Gastroesophageal sphincter (tissue), 4 donors: ENCODE results near the gene ELAC2. TPM values are rescaled to one million over a fixed set of nuclear protein-coding genes. Genes with fewer than 3 reads are reported as not detected.
A peak's percentile ranks its signal among the peaks of the same experiment; 100 is the strongest.

Experiments
- ATAC-seq: fragments of 150-250 bp; one replicate; pipeline ENCODE4 v1.9.1; 2016; ENCODE audit warnings: mild to moderate bottlenecking, moderate library complexity
- H3K27ac ChIP-seq, 4 donors: fragments of 200-600 bp; sonication (generic) in 3 of 4; 1 replicate in 3 of 4; 2 replicates in 1 of 4; pipeline ENCODE4 v1.5.1; 2016 to 2019
- H3K27me3 ChIP-seq: fragments of 200-600 bp; sonication (generic); one replicate; pipeline ENCODE4 v1.5.1; 2019
- H3K36me3 ChIP-seq, 2 donors: fragments of 200-600 bp; sonication (generic); one replicate each; pipeline ENCODE4 v1.5.1; 2019; ENCODE audit warnings: control low read depth in 1 of 2
- H3K4me1 ChIP-seq, 3 donors: fragments of 200-600 bp; sonication (generic); 1 replicate in 2 of 3; 2 replicates in 1 of 3; pipeline ENCODE4 v1.5.1; 2016 to 2019; ENCODE audit warnings: control low read depth in 2 of 3
- H3K4me3 ChIP-seq, 2 donors: fragments of 200-600 bp; sonication (generic); one replicate each; pipeline ENCODE4 v1.5.1; 2019; ENCODE audit warnings: mild to moderate bottlenecking in 1 of 2, moderate library complexity in 1 of 2
- H3K9me3 ChIP-seq, 3 donors: fragments of 200-600 bp; sonication (generic); one replicate each; pipeline ENCODE4 v1.5.1; 2017 to 2019; ENCODE audit warnings: control low read depth in 2 of 3
- CTCF ChIP-seq, 4 experiments: fragments of 200-600 bp in 2 of 4; fragments of 450-650 bp in 2 of 4; sonication (generic) in 1 of 4; IDR thresholded peaks; one replicate each; pipeline ENCODE4 v1.5.1; 2017 to 2019; ENCODE audit warnings: antibody characterized with exemption in 4 of 4, mild to moderate bottlenecking in 2 of 4, moderate library complexity in 2 of 4
- EP300 ChIP-seq: sonication (generic); formaldehyde crosslinking; IDR thresholded peaks from one replicate; pipeline ENCODE4 v1.6.1; 2017; ENCODE audit warnings: antibody characterized with exemption, mild to moderate bottlenecking
- POLR2A ChIP-seq, 2 donors: fragments of 450-650 bp; IDR thresholded peaks; one replicate each; pipeline ENCODE4 v1.6.1; 2017; ENCODE audit warnings: antibody characterized with exemption in 2 of 2, mild to moderate bottlenecking in 2 of 2, moderate library complexity in 1 of 2
- POLR2AphosphoS5 ChIP-seq: sonication (generic); formaldehyde crosslinking; IDR thresholded peaks from one replicate; pipeline ENCODE4 v1.6.1; 2017; ENCODE audit warnings: antibody characterized with exemption
- WGBS, 2 donors: methylation state at CpG; one replicate each; pipeline ENCODE4 v1.1.5; 2018; ENCODE audit warnings: low coverage in 1 of 2; 5-methylcytosine and 5-hydroxymethylcytosine counted together
- total RNA-seq, 4 donors: library from RNA; depleted of rRNA; stranded (reverse); fragments of >200 nt; gene quantifications; one replicate each; pipeline ENCODE4 v1.1.0, GENCODE V29; 2016

ELAC2 gene
- total RNA-seq, 4 donors from 2014 or later = 54.9 to 97.1 (median 72.2) TPM

DNA sequence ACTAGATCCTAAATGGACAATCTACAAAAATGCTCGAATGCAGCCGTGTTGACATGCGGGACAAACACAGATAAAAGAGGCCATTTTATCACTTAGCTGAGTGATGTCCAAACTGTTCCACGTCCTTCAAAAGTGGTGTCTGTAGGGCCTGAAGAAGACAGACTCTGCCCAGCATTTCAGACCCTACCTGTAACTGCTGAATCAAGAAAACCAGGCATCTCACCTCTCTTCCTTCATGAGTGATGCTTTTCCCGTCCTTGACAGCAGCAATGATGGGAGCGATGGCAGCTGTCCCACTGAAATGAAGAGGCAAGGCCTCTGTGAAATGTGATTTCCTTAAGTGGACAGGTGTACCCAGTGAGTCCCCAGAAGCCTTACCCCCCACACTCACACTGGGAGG, 12.3 kb downstream of the ELAC2 start:
- no peaks in the 10 kb centered on the region for H3K27me3 ChIP-seq
- H3K36me3 ChIP-seq = peaks cover 0 to 98% of the 10 kb centered on the region in 2 donors
- H3K4me3 ChIP-seq = no peak overlapping the region
- no peak for ATAC-seq
- H3K27ac ChIP-seq = no peak overlapping the region
- H3K4me1 ChIP-seq = peaks cover 0 to 21% (median 5%) of the 10 kb centered on the region in 3 donors
- 87 to 100% methylated on average over 1 to 5 of the region's 6 CpGs for WGBS, 2 donors
- H3K9me3 ChIP-seq = no peaks in the 10 kb centered on the region
- TF ChIP-seq POLR2A (IDR thresholded peaks at IDR 0.05) = no peak
- TF ChIP-seq EP300 = no peak
- no peak for TF ChIP-seq CTCF (IDR thresholded peaks at IDR 0.05)
- no peak for TF ChIP-seq POLR2AphosphoS5

- no peak overlapping the region for H3K27ac ChIP-seq
- no peak for TF ChIP-seq CTCF (IDR thresholded peaks at IDR 0.05)
- no peak for TF ChIP-seq POLR2A (IDR thresholded peaks at IDR 0.05)
- no peak for TF ChIP-seq EP300
- TF ChIP-seq POLR2AphosphoS5 = no peak
- no peaks in the 10 kb centered on the region for H3K9me3 ChIP-seq
- H3K36me3 ChIP-seq = peaks cover 0 to 98% of the 10 kb centered on the region in 2 donors
- WGBS, 2 donors = 64 to 74% methylated on average over 4 of the region's 4 CpGs
- H3K4me1 ChIP-seq = peaks cover 0 to 21% (median 5%) of the 10 kb centered on the region in 3 donors
- H3K27me3 ChIP-seq = no peaks in the 10 kb centered on the region
- ATAC-seq = no peak
- no peak overlapping the region for H3K4me3 ChIP-seq
These were observed 13.5 kb downstream of the ELAC2 start for GRCh38 chr17:13004336-13004735.

DNA sequence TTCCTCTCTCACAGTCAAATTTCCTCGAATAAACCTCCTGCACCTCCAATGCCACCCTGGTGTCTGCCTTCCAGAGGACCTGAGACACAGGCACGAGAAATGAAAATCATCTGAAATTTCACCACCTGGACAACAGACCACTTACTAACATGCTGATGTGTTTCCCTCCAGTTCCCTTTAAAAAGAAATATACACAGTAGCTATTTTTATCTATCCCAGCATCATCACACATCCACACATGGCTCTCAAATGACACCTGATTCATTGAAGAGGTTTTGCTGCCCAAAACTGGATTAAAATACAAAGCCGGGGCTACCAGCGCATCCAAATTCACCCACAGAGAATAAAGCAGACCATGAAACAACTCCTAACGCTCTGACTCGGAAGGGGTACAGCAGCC, 13.9 kb downstream of the ELAC2 start:
- H3K4me1 ChIP-seq = peaks cover 0 to 21% (median 5%) of the 10 kb centered on the region in 3 donors
- H3K27me3 ChIP-seq = no peaks in the 10 kb centered on the region
- H3K27ac ChIP-seq = no peak overlapping the region
- no peak for ATAC-seq
- no peak for TF ChIP-seq EP300
- no peak for TF ChIP-seq POLR2AphosphoS5
- no peak for TF ChIP-seq CTCF (IDR thresholded peaks at IDR 0.05)
- no peak for TF ChIP-seq POLR2A (IDR thresholded peaks at IDR 0.05)
- no peak overlapping the region for H3K4me3 ChIP-seq
- H3K36me3 ChIP-seq = peaks cover 0 to 100% of the 10 kb centered on the region in 2 donors
- no peaks in the 10 kb centered on the region for H3K9me3 ChIP-seq
- WGBS, 2 donors = 83 to 100% methylated on average over 1 to 6 of the region's 6 CpGs

DNA sequence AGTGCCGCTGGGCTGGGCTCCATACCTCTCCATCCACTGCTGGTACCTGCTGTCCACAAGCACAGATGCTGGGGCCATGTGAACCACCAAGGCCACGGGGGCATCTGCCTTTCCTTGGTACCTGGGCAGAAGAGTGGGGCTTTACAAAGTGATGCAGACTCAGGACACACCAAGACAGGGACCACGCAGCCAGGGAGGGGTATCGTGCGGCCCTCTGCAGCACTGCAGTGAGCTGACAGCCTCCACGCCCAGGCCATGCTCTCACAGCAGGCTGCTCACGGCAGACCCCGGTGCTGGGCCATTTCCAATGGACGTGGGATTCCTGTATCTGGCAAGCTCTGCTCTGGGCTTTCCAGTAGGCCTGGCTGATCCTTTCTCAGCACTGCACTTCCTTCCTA, 14.4 kb downstream of the ELAC2 start:
- peaks cover 0 to 100% of the 10 kb centered on the region in 2 donors for H3K36me3 ChIP-seq
- WGBS, 2 donors = 22 to 64% methylated on average over 3 to 8 of the region's 9 CpGs
- no peaks in the 10 kb centered on the region for H3K9me3 ChIP-seq
- H3K4me1 ChIP-seq = peaks cover 0 to 21% (median 5%) of the 10 kb centered on the region in 3 donors
- H3K27me3 ChIP-seq = no peaks in the 10 kb centered on the region
- no peak overlapping the region for H3K4me3 ChIP-seq
- peak overlapping the region in 1 of 4 donors; percentile 10 for H3K27ac ChIP-seq
- TF ChIP-seq EP300 = no peak
- TF ChIP-seq POLR2AphosphoS5 = no peak
- TF ChIP-seq CTCF (IDR thresholded peaks at IDR 0.05) = peak in 1 of 4 experiments; percentile 4
- TF ChIP-seq POLR2A (IDR thresholded peaks at IDR 0.05) = no peak
- ATAC-seq = peak; percentile 35

- H3K4me3 ChIP-seq = no peak overlapping the region
- peaks cover 0 to 21% (median 5%) of the 10 kb centered on the region in 3 donors for H3K4me1 ChIP-seq
- peak overlapping the region in 1 of 4 donors; percentile 10 for H3K27ac ChIP-seq
- H3K36me3 ChIP-seq = peaks cover 0 to 100% of the 10 kb centered on the region in 2 donors
- no peaks in the 10 kb centered on the region for H3K27me3 ChIP-seq
- WGBS, 2 donors = 33 to 44% methylated on average over 10 to 15 of the region's 15 CpGs
- TF ChIP-seq POLR2A (IDR thresholded peaks at IDR 0.05) (no peak), EP300 (no peak), POLR2AphosphoS5 (no peak), CTCF (IDR thresholded peaks at IDR 0.05) (peak in 3 of 4 experiments; percentile 83 to 84 (median 83))
- H3K9me3 ChIP-seq = no peaks in the 10 kb centered on the region
- peak; percentile 75 for ATAC-seq
These were observed 14.9 kb downstream of the ELAC2 start for GRCh38 chr17:13002761-13003453.
